ENCODE measurements around the gene ERICH6B. TPM values are rescaled to one million over a fixed set of nuclear protein-coding genes. Genes with fewer than 3 reads are reported as not detected.

Gene ERICH6B
- polyA plus RNA-seq, 1 of the 3 experiments (the other 2 are of a cell fraction), result not detected

DNA sequence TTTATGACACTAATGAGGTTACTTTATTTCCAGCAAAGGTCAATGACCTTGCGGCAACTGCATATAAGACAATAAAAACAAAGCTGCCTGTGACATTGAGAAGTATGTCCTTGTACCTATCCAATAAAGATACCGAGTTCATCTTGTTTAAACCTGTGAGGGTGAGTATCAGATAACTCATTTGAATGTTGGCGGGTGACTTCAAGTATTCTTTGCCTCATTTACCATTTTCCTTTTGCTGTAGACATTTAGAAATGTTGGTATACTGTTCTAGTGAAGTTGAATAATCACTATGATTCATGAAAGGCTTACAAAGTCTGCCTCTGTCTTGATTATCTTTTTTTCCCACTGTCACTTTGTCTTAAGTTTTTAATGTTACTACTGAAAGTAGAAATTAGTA, 85.8 kb downstream of the ERICH6B start:
- POLR2A ChIA-PET, result no interaction called here
- WGBS (ENCODE audit: low lambda C conversion rate), result 94% methylated on average over 3 of the region's 3 CpGs
- no peak overlapping the region for H3K4me2 ChIP-seq

DNA sequence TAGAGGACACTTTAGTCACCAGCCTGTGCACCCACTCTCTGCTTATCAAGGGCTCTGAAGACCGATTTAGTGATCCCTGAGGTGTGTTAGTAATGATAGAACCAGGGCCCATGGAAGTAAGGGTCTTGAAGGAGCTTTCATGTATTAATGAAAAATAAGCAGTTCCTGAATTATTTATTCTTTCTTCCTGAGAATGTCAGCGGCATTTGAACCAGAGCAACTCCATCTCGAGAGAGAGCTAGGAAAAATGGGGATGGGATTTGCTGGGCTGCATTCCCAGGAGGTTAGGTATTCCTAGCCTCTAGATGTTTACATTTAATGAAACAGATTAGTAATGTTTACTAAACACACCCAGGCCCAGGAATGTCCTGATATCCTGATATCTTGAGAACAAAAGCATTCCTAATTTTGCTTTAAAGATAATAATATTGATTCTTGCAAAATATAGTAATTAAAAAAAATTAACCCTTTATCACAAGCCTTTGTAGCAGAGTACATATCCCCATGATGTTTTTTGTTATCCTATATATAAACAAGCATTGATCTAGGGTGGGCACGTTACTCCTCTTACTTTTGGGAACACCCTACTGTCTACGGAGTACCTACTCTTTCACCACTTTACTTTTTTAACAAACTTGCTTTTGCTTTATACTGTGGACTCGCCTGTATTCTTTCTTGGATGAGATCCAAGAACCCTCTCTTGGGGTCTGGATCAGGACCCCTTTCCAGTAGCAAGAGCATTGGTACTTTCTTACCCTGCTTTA, 87.7 kb downstream of the ERICH6B start:
- Histone ChIP-seq H3K9me3 (no peaks in the 10 kb centered on the region), H3K27me3 (ENCODE audit: insufficient read depth) (no peaks in the 10 kb centered on the region), H3K9me2 (no peaks in the 10 kb centered on the region), H3K36me3 (replicated peaks in 1 of 2; ENCODE audit: control insufficient read depth in 1 of 2, insufficient read depth in 2 of 2, low read length in 1 of 2) (peaks cover 77 to 85% of the 10 kb centered on the region in 2 experiments), H3K27ac (ENCODE audit: low read depth in 2 of 2, low read length in 1 of 2) (no peak overlapping the region), H4K20me1 (ENCODE audit: insufficient read depth) (no peaks in the 10 kb centered on the region), H3K4me3 (ENCODE audit: low read depth in 2 of 2, low read length in 1 of 2) (no peak overlapping the region), H3K79me2 (ENCODE audit: insufficient read depth) (no peaks in the 10 kb centered on the region), H2AFZ (ENCODE audit: low read depth) (no peak overlapping the region), H3K4me2 (no peak overlapping the region), H3K4me1 (ENCODE audit: control insufficient read depth in 1 of 2, insufficient read depth in 2 of 2, low read depth in 1 of 2, low read length in 1 of 2) (peaks cover 0 to 3% of the 10 kb centered on the region in 2 experiments; a peak in 2 of 4 replicates), H3F3A (replicated peaks; ENCODE audit: insufficient read depth) (no peaks in the 10 kb centered on the region), H3K9ac (no peak overlapping the region)
- ChIA-PET POLR2A (no interaction called here), CTCF (no interaction called here)
- no peak for DNase-seq
- no peak for TF ChIP-seq FOXJ3 (CRISPR knock-in tag; IDR thresholded peaks at IDR 0.05)
- 89% methylated on average over 6 of the region's 6 CpGs for WGBS (ENCODE audit: low lambda C conversion rate)

More for the DNA sequence above, 85.8 kb downstream of the ERICH6B start:
- H3K9me3 ChIP-seq, result no peaks in the 10 kb centered on the region
- H3K4me3 ChIP-seq (ENCODE audit: low read depth in 2 of 2, low read length in 1 of 2), result no peak overlapping the region
- H3K4me1 ChIP-seq (ENCODE audit: control insufficient read depth in 1 of 2, insufficient read depth in 2 of 2, low read depth in 1 of 2, low read length in 1 of 2), result no peaks in the 10 kb centered on the region
- no peaks in the 10 kb centered on the region for H3K27me3 ChIP-seq (ENCODE audit: insufficient read depth)
- H2AFZ ChIP-seq (ENCODE audit: low read depth), result no peak overlapping the region
- H3K9me2 ChIP-seq, result no peaks in the 10 kb centered on the region
- H4K20me1 ChIP-seq (ENCODE audit: insufficient read depth), result no peaks in the 10 kb centered on the region
- TF ChIP-seq POLR2AphosphoS5 (IDR thresholded peaks at IDR 0.05; ENCODE audit: low read depth, low read length), result no peak
- TF ChIP-seq, protein P1, sequence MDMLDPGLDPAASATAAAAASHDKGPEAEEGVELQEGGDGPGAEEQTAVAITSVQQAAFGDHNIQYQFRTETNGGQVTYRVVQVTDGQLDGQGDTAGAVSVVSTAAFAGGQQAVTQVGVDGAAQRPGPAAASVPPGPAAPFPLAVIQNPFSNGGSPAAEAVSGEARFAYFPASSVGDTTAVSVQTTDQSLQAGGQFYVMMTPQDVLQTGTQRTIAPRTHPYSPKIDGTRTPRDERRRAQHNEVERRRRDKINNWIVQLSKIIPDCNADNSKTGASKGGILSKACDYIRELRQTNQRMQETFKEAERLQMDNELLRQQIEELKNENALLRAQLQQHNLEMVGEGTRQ (IDR thresholded peaks at IDR 0.05; ENCODE audit: borderline replicate concordance, low read depth, low read length), result no peak
- TF ChIP-seq FOSL2 (IDR thresholded peaks at IDR 0.05; ENCODE audit: borderline replicate concordance, low read depth), result no peak
- no peak for TF ChIP-seq TEAD4 (IDR thresholded peaks at IDR 0.05; ENCODE audit: borderline replicate concordance, insufficient read depth)
- no peak for TF ChIP-seq YY1 (IDR thresholded peaks at IDR 0.05; ENCODE audit: low read depth)
- TF ChIP-seq JUND (IDR thresholded peaks at IDR 0.05), result no peak
- no peak for TF ChIP-seq CHD2 (IDR thresholded peaks at IDR 0.05; ENCODE audit: low read length, partially characterized antibody)
- no peak overlapping the region for H3K27ac ChIP-seq (ENCODE audit: low read depth in 2 of 2, low read length in 1 of 2)
- no peaks in the 10 kb centered on the region for H3K79me2 ChIP-seq (ENCODE audit: insufficient read depth)
- H3F3A ChIP-seq (replicated peaks; ENCODE audit: insufficient read depth), result peaks cover 3% of the 10 kb centered on the region
- DNase-seq, result no peak
- H3K9ac ChIP-seq, result no peak overlapping the region
- H3K36me3 ChIP-seq (replicated peaks in 1 of 2; ENCODE audit: control insufficient read depth in 1 of 2, insufficient read depth in 2 of 2, low read length in 1 of 2), result peaks cover 83 to 86% of the 10 kb centered on the region in 2 experiments
- CTCF ChIA-PET, result interaction anchor here (1.0 kb wide), 1 partner anchor 16 kb away, joined by 3 read pairs; no protein-coding TSS in a partner anchor

DNA sequence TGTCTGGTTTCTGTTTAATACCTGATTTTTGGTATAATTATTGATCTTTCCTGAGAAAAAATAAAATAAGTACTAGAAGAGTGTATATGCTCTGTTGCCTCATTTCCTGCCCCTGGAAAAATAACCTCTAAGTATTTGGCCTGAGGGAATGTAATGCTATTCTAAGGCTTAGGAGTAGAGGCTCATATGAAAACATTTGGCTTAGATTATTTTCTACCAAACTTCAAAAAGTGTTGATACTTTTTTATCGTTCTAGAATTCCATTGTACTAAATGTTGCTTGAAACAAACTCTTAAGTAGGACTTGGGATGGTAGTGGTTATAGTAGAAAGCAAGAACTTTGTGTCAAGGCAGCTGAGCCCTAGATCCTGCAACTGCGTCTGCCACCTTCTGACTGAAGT, 93.0 kb downstream of the ERICH6B start:
- Histone ChIP-seq H3K4me1 (ENCODE audit: control insufficient read depth in 1 of 2, insufficient read depth in 2 of 2, low read depth in 1 of 2, low read length in 1 of 2) (peaks cover 0 to 3% of the 10 kb centered on the region in 2 experiments; a peak in 2 of 4 replicates), H3F3A (replicated peaks; ENCODE audit: insufficient read depth) (peaks cover 5% of the 10 kb centered on the region), H3K9ac (no peak overlapping the region), H3K9me3 (no peaks in the 10 kb centered on the region), H3K4me2 (no peak overlapping the region), H4K20me1 (ENCODE audit: insufficient read depth) (no peaks in the 10 kb centered on the region), H2AFZ (ENCODE audit: low read depth) (no peak overlapping the region), H3K36me3 (replicated peaks in 1 of 2; ENCODE audit: control insufficient read depth in 1 of 2, insufficient read depth in 2 of 2, low read length in 1 of 2) (peaks cover 74 to 77% of the 10 kb centered on the region in 2 experiments), H3K9me2 (no peaks in the 10 kb centered on the region), H3K79me2 (ENCODE audit: insufficient read depth) (no peaks in the 10 kb centered on the region), H3K4me3 (ENCODE audit: low read depth in 2 of 2, low read length in 1 of 2) (no peak overlapping the region), H3K27ac (ENCODE audit: low read depth in 2 of 2, low read length in 1 of 2) (no peak overlapping the region), H3K27me3 (ENCODE audit: insufficient read depth) (no peaks in the 10 kb centered on the region)
- ChIA-PET CTCF (interaction anchor here (1.1 to 1.2 kb wide), 2 partner anchors 10 to 22 kb away, joined by 3 read pairs; no protein-coding TSS in a partner anchor), POLR2A (no interaction called here)
- DNase-seq, result no peak
- 94% methylated on average over 2 of the region's 2 CpGs for WGBS (ENCODE audit: low lambda C conversion rate)
- TF ChIP-seq JUND (IDR thresholded peaks at IDR 0.05), result no peak
- no peak for TF ChIP-seq MXI1 (IDR thresholded peaks at IDR 0.05; ENCODE audit: low read depth, low read length)
- TF ChIP-seq, protein P2, sequence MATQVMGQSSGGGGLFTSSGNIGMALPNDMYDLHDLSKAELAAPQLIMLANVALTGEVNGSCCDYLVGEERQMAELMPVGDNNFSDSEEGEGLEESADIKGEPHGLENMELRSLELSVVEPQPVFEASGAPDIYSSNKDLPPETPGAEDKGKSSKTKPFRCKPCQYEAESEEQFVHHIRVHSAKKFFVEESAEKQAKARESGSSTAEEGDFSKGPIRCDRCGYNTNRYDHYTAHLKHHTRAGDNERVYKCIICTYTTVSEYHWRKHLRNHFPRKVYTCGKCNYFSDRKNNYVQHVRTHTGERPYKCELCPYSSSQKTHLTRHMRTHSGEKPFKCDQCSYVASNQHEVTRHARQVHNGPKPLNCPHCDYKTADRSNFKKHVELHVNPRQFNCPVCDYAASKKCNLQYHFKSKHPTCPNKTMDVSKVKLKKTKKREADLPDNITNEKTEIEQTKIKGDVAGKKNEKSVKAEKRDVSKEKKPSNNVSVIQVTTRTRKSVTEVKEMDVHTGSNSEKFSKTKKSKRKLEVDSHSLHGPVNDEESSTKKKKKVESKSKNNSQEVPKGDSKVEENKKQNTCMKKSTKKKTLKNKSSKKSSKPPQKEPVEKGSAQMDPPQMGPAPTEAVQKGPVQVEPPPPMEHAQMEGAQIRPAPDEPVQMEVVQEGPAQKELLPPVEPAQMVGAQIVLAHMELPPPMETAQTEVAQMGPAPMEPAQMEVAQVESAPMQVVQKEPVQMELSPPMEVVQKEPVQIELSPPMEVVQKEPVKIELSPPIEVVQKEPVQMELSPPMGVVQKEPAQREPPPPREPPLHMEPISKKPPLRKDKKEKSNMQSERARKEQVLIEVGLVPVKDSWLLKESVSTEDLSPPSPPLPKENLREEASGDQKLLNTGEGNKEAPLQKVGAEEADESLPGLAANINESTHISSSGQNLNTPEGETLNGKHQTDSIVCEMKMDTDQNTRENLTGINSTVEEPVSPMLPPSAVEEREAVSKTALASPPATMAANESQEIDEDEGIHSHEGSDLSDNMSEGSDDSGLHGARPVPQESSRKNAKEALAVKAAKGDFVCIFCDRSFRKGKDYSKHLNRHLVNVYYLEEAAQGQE (IDR thresholded peaks at IDR 0.05; ENCODE audit: low read depth, low read length), result no peak
- TF ChIP-seq YY1 (IDR thresholded peaks at IDR 0.05; ENCODE audit: low read depth), result no peak
- no peak for TF ChIP-seq FOXJ3 (CRISPR knock-in tag; IDR thresholded peaks at IDR 0.05)
- TF ChIP-seq NRF1 (IDR thresholded peaks at IDR 0.05; ENCODE audit: low read depth, low read length), result no peak
- TF ChIP-seq, protein P3, sequence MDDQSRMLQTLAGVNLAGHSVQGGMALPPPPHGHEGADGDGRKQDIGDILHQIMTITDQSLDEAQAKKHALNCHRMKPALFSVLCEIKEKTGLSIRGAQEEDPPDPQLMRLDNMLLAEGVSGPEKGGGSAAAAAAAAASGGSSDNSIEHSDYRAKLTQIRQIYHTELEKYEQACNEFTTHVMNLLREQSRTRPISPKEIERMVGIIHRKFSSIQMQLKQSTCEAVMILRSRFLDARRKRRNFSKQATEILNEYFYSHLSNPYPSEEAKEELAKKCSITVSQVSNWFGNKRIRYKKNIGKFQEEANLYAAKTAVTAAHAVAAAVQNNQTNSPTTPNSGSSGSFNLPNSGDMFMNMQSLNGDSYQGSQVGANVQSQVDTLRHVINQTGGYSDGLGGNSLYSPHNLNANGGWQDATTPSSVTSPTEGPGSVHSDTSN (IDR thresholded peaks at IDR 0.05), result no peak
- TF ChIP-seq GATA2 (CRISPR knock-in tag; IDR thresholded peaks at IDR 0.05), result no peak
- TF ChIP-seq, protein P1 (IDR thresholded peaks at IDR 0.05; ENCODE audit: borderline replicate concordance, low read depth, low read length), result no peak
- TF ChIP-seq ELF1 (IDR thresholded peaks at IDR 0.05), result no peak

All from SK-N-SH (cell line).